Panc1 (cell line): ENCODE results near the gene PRR22. TPM values are rescaled to one million over a fixed set of nuclear protein-coding genes. Genes with fewer than 3 reads are reported as not detected.

Source experiments
- ATAC-seq: fragments of 200-7000 bp; cut with Tn5 transposase; 2 replicates; pipeline ENCODE4 v1.9.1; 2020; ENCODE audit warnings: mild to moderate bottlenecking, moderate library complexity
- BruUV-seq: library from RNA; stranded (reverse); fragments of 400-500 nt; replicated peaks from 2 replicates; lab custom pipeline; 2021; lab: Mats Ljungman, UMichigan
- CTCF ChIA-PET: fragments of 300-600 bp; sonication (Branson Sonifier 250); formaldehyde crosslinking; loops from one replicate; lab custom pipeline; 2022; ENCODE audit warnings: antibody characterized with exemption; lab: Charles Lee
- POLR2A ChIA-PET: fragments of 300-600 bp; sonication (Branson Sonifier 250); formaldehyde crosslinking; loops from one replicate; lab custom pipeline; 2022; ENCODE audit warnings: antibody characterized with exemption; lab: Charles Lee
- DNase-seq: peaks from one replicate; pipeline ENCODE4 v3.0.0-alpha.2; 2010; ENCODE audit warnings: low read depth, low spot score
- H3K27ac ChIP-seq: 2 replicates; pipeline ENCODE4 v1.5.1; 2011; ENCODE audit warnings: mild to moderate bottlenecking, low read length, inconsistent platforms
- H3K27me3 ChIP-seq: fragments of 200-500 bp; sonication (Bioruptor generic); 2 replicates; pipeline ENCODE4 v1.6.0; 2014; ENCODE audit warnings: low read length, inconsistent platforms; ENCODE audit not compliant: control insufficient read depth, insufficient read depth
- H3K36me3 ChIP-seq: fragments of 200-500 bp; sonication (Bioruptor generic); 2 replicates; pipeline ENCODE4 v1.5.1; 2014; ENCODE audit warnings: inconsistent platforms, mild to moderate bottlenecking, low read length, moderate library complexity; ENCODE audit not compliant: control insufficient read depth, insufficient read depth
- H3K4me1 ChIP-seq: 2 replicates; pipeline ENCODE4 v1.5.1; 2011; ENCODE audit warnings: inconsistent platforms, mild to moderate bottlenecking, low read length, moderate library complexity; ENCODE audit not compliant: control insufficient read depth, insufficient read depth
- H3K4me3 ChIP-seq, 2 experiments: 2 replicates each; pipeline ENCODE4 v1.5.1; 2011 to 2012; ENCODE audit warnings: low read depth in 2 of 2, low read length in 2 of 2, mild to moderate bottlenecking in 2 of 2, inconsistent platforms in 1 of 2, moderate library complexity in 1 of 2
- H3K9me3 ChIP-seq: fragments of 200-500 bp; sonication (Bioruptor generic); 2 replicates; pipeline ENCODE4 v1.5.1; 2014; ENCODE audit warnings: low read depth, mild to moderate bottlenecking, inconsistent platforms, low read length, moderate library complexity; ENCODE audit not compliant: control insufficient read depth, insufficient read depth
- POLR2AphosphoS5 ChIP-seq: IDR thresholded peaks from 2 replicates; pipeline ENCODE4 v1.6.1; 2012; ENCODE audit warnings: mild to moderate bottlenecking, low read depth, low read length, moderate library complexity
- SIN3A ChIP-seq: IDR thresholded peaks from 2 replicates; pipeline ENCODE4 v1.6.1; 2012; ENCODE audit warnings: low read depth, mild to moderate bottlenecking, low read length, moderate library complexity, borderline replicate concordance; ENCODE audit not compliant: insufficient read depth
- TCF7L2 ChIP-seq: IDR thresholded peaks from 2 replicates; pipeline ENCODE4 v1.6.1; 2011; ENCODE audit warnings: mild to moderate bottlenecking, low read depth, low read length, inconsistent platforms
- in situ Hi-C: cut with HindIII; loops from 2 replicates; pipeline ENCODE4 v1.10.0; 2016; ENCODE audit warnings: low sequenced_read_pairs, low pct_unique_long_range_greater_than_20kb
- intact Hi-C: fragments of 100-400 bp; cut with micrococcal nuclease; formaldehyde crosslinking; loops from one replicate; pipeline ENCODE4 v1.10.0; 2022; ENCODE audit not compliant: unreplicated experiment
- total RNA-seq: library from RNA; stranded (reverse); gene quantifications from one replicate; pipeline ENCODE4 v1.2.1, GENCODE V29; 2021; ENCODE audit not compliant: unreplicated experiment
- TF ChIP-seq, protein P1 (sequence below), 2 experiments: IDR thresholded peaks; 2 replicates each; pipeline ENCODE4 v1.6.1; 2011 to 2012; ENCODE audit warnings: low read depth in 2 of 2, control low read depth in 1 of 2, low read length in 1 of 2, mild to moderate bottlenecking in 1 of 2, moderate library complexity in 1 of 2; ENCODE audit not compliant: insufficient read depth in 1 of 2
- TF ChIP-seq, protein P2 (sequence below): fragments of 450-650 bp; IDR thresholded peaks from 2 replicates; pipeline ENCODE4 v1.5.1; 2017; ENCODE audit warnings: mild to moderate bottlenecking

Gene PRR22
- total RNA-seq, 1 experiment from 2014 or later: 5.9 TPM

DNA sequence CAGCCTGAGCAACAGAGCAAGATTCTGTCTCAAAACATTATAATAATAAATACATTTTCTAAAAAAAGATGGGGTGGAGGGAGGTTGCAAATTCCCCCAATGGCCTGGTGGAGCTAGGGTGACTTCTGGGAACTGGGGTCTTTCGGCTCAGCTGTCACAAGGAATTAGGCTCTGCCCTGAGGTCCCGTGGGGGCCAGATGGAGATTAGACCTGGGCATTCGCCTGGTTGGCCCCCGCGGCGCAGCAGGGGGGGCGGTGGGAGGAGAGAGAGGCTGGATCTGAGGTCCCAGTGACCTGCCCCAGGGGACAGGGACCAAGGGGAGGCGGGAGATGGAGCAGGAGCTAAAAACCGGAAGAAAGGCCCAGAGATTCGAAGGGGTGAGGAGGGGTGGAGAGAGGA, 40.2 kb upstream of the PRR22 start:
- no peak for DNase-seq
- no peaks in the 10 kb centered on the region for H3K27me3 ChIP-seq
- TF ChIP-seq, protein P1, sequence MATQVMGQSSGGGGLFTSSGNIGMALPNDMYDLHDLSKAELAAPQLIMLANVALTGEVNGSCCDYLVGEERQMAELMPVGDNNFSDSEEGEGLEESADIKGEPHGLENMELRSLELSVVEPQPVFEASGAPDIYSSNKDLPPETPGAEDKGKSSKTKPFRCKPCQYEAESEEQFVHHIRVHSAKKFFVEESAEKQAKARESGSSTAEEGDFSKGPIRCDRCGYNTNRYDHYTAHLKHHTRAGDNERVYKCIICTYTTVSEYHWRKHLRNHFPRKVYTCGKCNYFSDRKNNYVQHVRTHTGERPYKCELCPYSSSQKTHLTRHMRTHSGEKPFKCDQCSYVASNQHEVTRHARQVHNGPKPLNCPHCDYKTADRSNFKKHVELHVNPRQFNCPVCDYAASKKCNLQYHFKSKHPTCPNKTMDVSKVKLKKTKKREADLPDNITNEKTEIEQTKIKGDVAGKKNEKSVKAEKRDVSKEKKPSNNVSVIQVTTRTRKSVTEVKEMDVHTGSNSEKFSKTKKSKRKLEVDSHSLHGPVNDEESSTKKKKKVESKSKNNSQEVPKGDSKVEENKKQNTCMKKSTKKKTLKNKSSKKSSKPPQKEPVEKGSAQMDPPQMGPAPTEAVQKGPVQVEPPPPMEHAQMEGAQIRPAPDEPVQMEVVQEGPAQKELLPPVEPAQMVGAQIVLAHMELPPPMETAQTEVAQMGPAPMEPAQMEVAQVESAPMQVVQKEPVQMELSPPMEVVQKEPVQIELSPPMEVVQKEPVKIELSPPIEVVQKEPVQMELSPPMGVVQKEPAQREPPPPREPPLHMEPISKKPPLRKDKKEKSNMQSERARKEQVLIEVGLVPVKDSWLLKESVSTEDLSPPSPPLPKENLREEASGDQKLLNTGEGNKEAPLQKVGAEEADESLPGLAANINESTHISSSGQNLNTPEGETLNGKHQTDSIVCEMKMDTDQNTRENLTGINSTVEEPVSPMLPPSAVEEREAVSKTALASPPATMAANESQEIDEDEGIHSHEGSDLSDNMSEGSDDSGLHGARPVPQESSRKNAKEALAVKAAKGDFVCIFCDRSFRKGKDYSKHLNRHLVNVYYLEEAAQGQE (IDR thresholded peaks at IDR 0.05; ENCODE audit: insufficient read depth in 1 of 2, low read depth in 2 of 2, low read length in 1 of 2): no peak
- TF ChIP-seq TCF7L2 (no peak), POLR2AphosphoS5 (no peak), SIN3A (no peak)
- TF ChIP-seq, protein P2, sequence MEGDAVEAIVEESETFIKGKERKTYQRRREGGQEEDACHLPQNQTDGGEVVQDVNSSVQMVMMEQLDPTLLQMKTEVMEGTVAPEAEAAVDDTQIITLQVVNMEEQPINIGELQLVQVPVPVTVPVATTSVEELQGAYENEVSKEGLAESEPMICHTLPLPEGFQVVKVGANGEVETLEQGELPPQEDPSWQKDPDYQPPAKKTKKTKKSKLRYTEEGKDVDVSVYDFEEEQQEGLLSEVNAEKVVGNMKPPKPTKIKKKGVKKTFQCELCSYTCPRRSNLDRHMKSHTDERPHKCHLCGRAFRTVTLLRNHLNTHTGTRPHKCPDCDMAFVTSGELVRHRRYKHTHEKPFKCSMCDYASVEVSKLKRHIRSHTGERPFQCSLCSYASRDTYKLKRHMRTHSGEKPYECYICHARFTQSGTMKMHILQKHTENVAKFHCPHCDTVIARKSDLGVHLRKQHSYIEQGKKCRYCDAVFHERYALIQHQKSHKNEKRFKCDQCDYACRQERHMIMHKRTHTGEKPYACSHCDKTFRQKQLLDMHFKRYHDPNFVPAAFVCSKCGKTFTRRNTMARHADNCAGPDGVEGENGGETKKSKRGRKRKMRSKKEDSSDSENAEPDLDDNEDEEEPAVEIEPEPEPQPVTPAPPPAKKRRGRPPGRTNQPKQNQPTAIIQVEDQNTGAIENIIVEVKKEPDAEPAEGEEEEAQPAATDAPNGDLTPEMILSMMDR: no peak
- POLR2A ChIA-PET: interaction anchor here (0.5 kb wide), 1 partner anchor 106 kb away, joined by 3 read pairs; no protein-coding TSS in a partner anchor
- no peaks in the 10 kb centered on the region for H3K36me3 ChIP-seq
- intact Hi-C loops: no loop called here
- no peak overlapping the region for H3K4me3 ChIP-seq
- CTCF ChIA-PET: interaction anchor here (0.5 to 1.4 kb wide), 4 partner anchors 20 to 75 kb away, joined by 5 to 16 read pairs (median 10); partner anchors contain the start of gene NRTN
- peaks cover 8% of the 10 kb centered on the region for H3K4me1 ChIP-seq
- in situ Hi-C loops: no loop called here
- no peaks in the 10 kb centered on the region for H3K9me3 ChIP-seq
- ATAC-seq: no peak
- no peak overlapping the region for H3K27ac ChIP-seq
- no TSS peak for BruUV-seq

DNA sequence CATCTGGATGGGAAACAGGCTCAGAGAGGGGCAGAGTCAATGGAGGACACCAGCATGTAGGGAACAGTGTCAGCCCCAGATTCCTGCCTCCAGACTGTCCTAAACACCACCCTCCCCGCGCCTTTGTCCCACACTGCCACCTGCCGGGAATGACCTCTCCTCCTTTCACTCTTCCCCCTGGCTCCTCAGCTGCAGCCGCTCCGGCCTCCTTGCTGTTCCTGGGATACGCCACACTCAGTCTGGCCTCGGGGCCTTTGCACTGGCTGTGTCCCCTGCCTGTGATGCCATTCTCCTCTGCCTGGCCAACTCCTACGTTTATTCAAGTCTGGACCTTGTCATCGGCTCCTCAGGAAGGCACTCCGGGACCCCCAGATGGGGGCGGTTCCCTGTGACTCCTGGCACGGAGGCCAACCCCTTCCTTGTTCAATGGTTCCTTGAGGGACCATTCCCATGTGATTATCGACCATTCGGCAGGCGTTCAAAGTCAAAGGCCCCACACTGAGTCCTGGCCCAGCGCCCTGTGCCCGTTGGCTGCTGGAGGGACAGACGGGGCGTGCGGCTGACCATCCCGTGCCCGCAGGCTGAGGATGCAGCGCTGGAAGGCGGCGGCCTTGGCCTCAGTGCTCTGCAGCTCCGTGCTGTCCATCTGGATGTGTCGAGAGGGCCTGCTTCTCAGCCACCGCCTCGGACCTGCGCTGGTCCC, 39.2 kb upstream of the PRR22 start:
- Histone ChIP-seq H3K9me3 (no peaks in the 10 kb centered on the region), H3K27me3 (no peaks in the 10 kb centered on the region), H3K4me3 (no peak overlapping the region), H3K36me3 (no peaks in the 10 kb centered on the region), H3K27ac (no peak overlapping the region), H3K4me1 (peaks cover 8% of the 10 kb centered on the region)
- ChIA-PET POLR2A (no interaction called here), CTCF (interaction anchor here (1.0 to 1.4 kb wide), 2 partner anchors 17 to 19 kb away, joined by 4 to 5 read pairs; partner anchors contain the start of gene NRTN)
- DNase-seq: no peak
- intact Hi-C loops (no loop called here), in situ Hi-C loops (no loop called here)
- TF ChIP-seq, protein P2: peak; percentile 78; the same call in 1 of the 2 replicates
- TF ChIP-seq POLR2AphosphoS5 (no peak), SIN3A (no peak), TCF7L2 (no peak)
- peak; percentile 74 for ATAC-seq
- no TSS peak for BruUV-seq
